HepG2 (cell line): ENCODE measurements around the gene FCHO2. TPM values are rescaled to one million over a fixed set of nuclear protein-coding genes. Genes with fewer than 3 reads are reported as not detected.

ENCODE experiments used
- ARID5B ChIP-seq: IDR thresholded peaks from 2 replicates; pipeline ENCODE4 v1.4.0; 2020; ENCODE audit warnings: mild to moderate bottlenecking, missing genetic modification reagents
- DPF2 ChIP-seq: sonication (generic); formaldehyde crosslinking; IDR thresholded peaks from 2 replicates; pipeline ENCODE4 v1.4.0; 2020; ENCODE audit warnings: mild to moderate bottlenecking, low read depth, missing genetic modification reagents, borderline replicate concordance
- FOXK2 ChIP-seq: fragments of 450-650 bp; IDR thresholded peaks from 2 replicates; pipeline ENCODE4 v1.6.1; 2016
- HOXA5 ChIP-seq: sonication (generic); formaldehyde crosslinking; IDR thresholded peaks from 2 replicates; pipeline ENCODE4 v1.4.0; 2020; ENCODE audit warnings: missing genetic modification reagents
- KDM1A ChIP-seq: IDR thresholded peaks from 2 replicates; pipeline ENCODE4 v1.6.1; 2016; ENCODE audit warnings: missing compliant biosample characterization
- KDM3A ChIP-seq: IDR thresholded peaks from 2 replicates; pipeline ENCODE4 v1.6.1; 2018; ENCODE audit warnings: low read depth, missing compliant biosample characterization
- MEIS1 ChIP-seq: sonication (generic); formaldehyde crosslinking; IDR thresholded peaks from 2 replicates; pipeline ENCODE4 v1.9.0; 2021; ENCODE audit warnings: mild to moderate bottlenecking, missing genetic modification reagents, moderate library complexity, borderline replicate concordance
- RBM22 ChIP-seq: fragments of 200-400 bp; formaldehyde crosslinking; optimal IDR thresholded peaks from 2 replicates; pipeline ENCODE3; 2017; ENCODE audit warnings: mild to moderate bottlenecking, low read length, moderate library complexity
- SOX6 ChIP-seq, 2 experiments: fragments of 450-650 bp in 1 of 2; sonication (generic) in 1 of 2; formaldehyde crosslinking in 1 of 2; IDR thresholded peaks; 2 replicates each; pipeline versions ENCODE4 v1.4.0 to v1.6.1; 2017 to 2020; ENCODE audit warnings: antibody characterized with exemption in 1 of 2, mild to moderate bottlenecking in 1 of 2, missing genetic modification reagents in 1 of 2
- SRSF1 ChIP-seq: fragments of 200-400 bp; formaldehyde crosslinking; optimal IDR thresholded peaks from 2 replicates; pipeline ENCODE3; 2017; ENCODE audit warnings: mild to moderate bottlenecking, low read depth, low read length, moderate library complexity
- SRSF9 ChIP-seq: fragments of 200-400 bp; formaldehyde crosslinking; IDR thresholded peaks from 2 replicates; pipeline ENCODE4 v1.6.1; 2018; ENCODE audit warnings: borderline replicate concordance, mild to moderate bottlenecking, low read depth, low read length; ENCODE audit not compliant: insufficient read depth, poor library complexity, severe bottlenecking
- TFDP1 ChIP-seq: IDR thresholded peaks from 2 replicates; pipeline ENCODE4 v1.6.1; 2016; ENCODE audit warnings: missing compliant biosample characterization, missing genetic modification reagents, borderline replicate concordance
- ZNF350 ChIP-seq: sonication (generic); formaldehyde crosslinking; IDR thresholded peaks from 2 replicates; pipeline ENCODE4 v1.4.0; 2020; ENCODE audit warnings: mild to moderate bottlenecking, low read depth, missing genetic modification reagents, borderline replicate concordance
- ZNF382 ChIP-seq: sonication (generic); formaldehyde crosslinking; IDR thresholded peaks from 2 replicates; pipeline ENCODE4 v1.5.0; 2020; ENCODE audit warnings: missing genetic modification reagents, mild to moderate bottlenecking, borderline replicate concordance
- ZNF431 ChIP-seq: sonication (generic); formaldehyde crosslinking; IDR thresholded peaks from 2 replicates; pipeline ENCODE4 v1.9.0; 2022; ENCODE audit warnings: missing genetic modification reagents, low read depth, mild to moderate bottlenecking, borderline replicate concordance
- ZNF652 ChIP-seq: IDR thresholded peaks from 2 replicates; pipeline ENCODE4 v1.6.1; 2016; ENCODE audit warnings: low read depth, borderline replicate concordance
- ZNF687 ChIP-seq: sonication (generic); formaldehyde crosslinking; IDR thresholded peaks from 2 replicates; pipeline ENCODE4 v1.5.1; 2020; ENCODE audit warnings: mild to moderate bottlenecking, missing genetic modification reagents, moderate library complexity
- polyA plus RNA-seq, 8 experiments: library from polyadenylated mRNA; depleted of rRNA in 3 of 8; stranded (reverse) in 7 of 8; unstranded in 1 of 8; fragments of >200 nt; fragmentation: Illumina TruSeq in 4 of 8; extraction: Trizol in 4 of 8; gene quantifications; 2 replicates each; pipeline versions ENCODE4 v1.2.1 to v1.2.3, GENCODE V29; 2011 to 2016; ENCODE audit warnings: low read depth in 4 of 8, missing spikeins in 1 of 8, mixed read lengths in 1 of 8; ENCODE audit not compliant: insufficient read depth in 1 of 8
- total RNA-seq, 5 experiments: library from RNA; depleted of rRNA; stranded (reverse); fragments of >200 nt; fragmentation: Illumina TruSeq; extraction: Trizol; gene quantifications; 2 replicates each; pipeline ENCODE4 v1.2.3, GENCODE V29; 2016; ENCODE audit warnings: low read depth in 1 of 5
- TF ChIP-seq, protein P1 (sequence below): sonication (generic); formaldehyde crosslinking; IDR thresholded peaks from 2 replicates; pipeline ENCODE4 v1.5.1; 2020; ENCODE audit warnings: mild to moderate bottlenecking, missing genetic modification reagents, borderline replicate concordance

Gene FCHO2
- total and polyA plus RNA-seq, 2 of the 13 experiments (the other 11 are each of a cell fraction or from before 2014, with no cell fraction given), result 11.6 to 17.3 TPM

DNA sequence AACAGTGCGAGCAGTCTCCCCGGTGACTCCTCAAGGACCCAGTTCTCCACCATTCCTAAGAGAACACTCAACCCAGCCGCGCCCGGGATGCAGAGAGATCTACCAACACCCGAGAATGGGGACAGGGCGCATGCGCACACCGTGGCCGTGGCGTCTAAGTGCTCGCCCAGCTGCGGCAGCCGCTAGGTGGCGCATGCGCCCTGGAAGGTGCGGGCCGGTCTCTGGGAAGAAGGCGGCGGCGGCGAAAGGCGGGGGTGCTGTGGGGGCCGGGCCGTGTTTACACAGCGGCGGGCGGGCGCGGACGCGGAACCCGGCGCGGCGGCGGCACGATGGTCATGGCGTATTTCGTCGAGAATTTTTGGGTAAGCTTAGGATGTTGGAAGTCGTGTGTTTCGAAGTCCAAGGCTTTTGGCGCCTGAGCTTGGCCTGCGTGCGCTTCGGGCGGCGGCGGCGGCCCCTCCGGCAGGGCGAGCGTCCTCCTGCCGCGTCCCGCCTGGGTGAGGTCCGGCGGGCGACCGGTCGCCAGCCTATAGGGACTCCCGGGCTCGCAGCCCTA, at the start of gene FCHO2 (continued):
- peak; percentile 91 for TF ChIP-seq ZNF687
- TF ChIP-seq FOXK2, result no peak
- no peak for TF ChIP-seq ZNF382
- no peak for TF ChIP-seq DPF2 (CRISPR knock-in tag)
- TF ChIP-seq ZNF652 (CRISPR knock-in tag), result no peak
- TF ChIP-seq, protein P1, sequence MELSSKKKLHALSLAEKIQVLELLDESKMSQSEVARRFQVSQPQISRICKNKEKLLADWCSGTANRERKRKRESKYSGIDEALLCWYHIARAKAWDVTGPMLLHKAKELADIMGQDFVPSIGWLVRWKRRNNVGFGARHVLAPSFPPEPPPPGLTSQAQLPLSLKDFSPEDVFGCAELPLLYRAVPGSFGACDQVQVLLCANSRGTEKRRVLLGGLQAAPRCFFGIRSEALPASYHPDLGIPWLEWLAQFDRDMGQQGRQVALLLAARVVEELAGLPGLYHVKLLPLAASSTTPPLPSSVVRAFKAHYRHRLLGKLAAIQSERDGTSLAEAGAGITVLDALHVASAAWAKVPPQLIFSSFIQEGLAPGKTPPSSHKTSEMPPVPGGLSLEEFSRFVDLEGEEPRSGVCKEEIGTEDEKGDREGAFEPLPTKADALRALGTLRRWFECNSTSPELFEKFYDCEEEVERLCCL (CRISPR knock-in tag), result no peak
- peak; percentile 84; the same call in 1 of the 2 replicates for TF ChIP-seq KDM3A
- TF ChIP-seq SRSF1, result peak; percentile 89
- peak; percentile 63; the same call in 1 of the 2 replicates for TF ChIP-seq ZNF431 (CRISPR knock-in tag)
- TF ChIP-seq HOXA5, result 0 out of 2 replicates have a peak, but pooled peaks have one; percentile 23
- no peak for TF ChIP-seq SOX6 (IDR thresholded peaks at IDR 0.05)
- no peak for TF ChIP-seq SOX6 (CRISPR knock-in tag; IDR thresholded peaks at IDR 0.05)
- TF ChIP-seq KDM1A, result no peak
- TF ChIP-seq SRSF9, result no peak
- TF ChIP-seq ARID5B (CRISPR knock-in tag), result peak; percentile 57; the same call in 1 of the 2 replicates
- TF ChIP-seq MEIS1 (CRISPR knock-in tag), result no peak
- peak; percentile 83 for TF ChIP-seq ZNF350
- TF ChIP-seq TFDP1 (CRISPR knock-in tag), result peak; percentile 75; the same call in 1 of the 2 replicates
- TF ChIP-seq RBM22, result no peak
